H1 (cell line): Measurements from ENCODE around the gene ACY1. TPM values are rescaled to one million over a fixed set of nuclear protein-coding genes. Genes with fewer than 3 reads are reported as not detected.

Source experiments
- CTCF ChIA-PET: fragments of 300-600 bp; sonication (Branson Sonifier 250); formaldehyde crosslinking; loops from one replicate; lab custom pipeline; 2021; ENCODE audit not compliant: partially characterized antibody; lab: Charles Lee
- POLR2A ChIA-PET: fragments of 300-600 bp; sonication (Branson Sonifier 250); formaldehyde crosslinking; loops from one replicate; lab custom pipeline; 2021; ENCODE audit warnings: inconsistent platforms; ENCODE audit not compliant: partially characterized antibody; lab: Charles Lee
- DNase-seq, 2 experiments: peaks; one replicate each; pipeline versions ENCODE4 v3.0.0 to v3.0.0-alpha.2; 2010 to 2022; ENCODE audit warnings: low spot score in 2 of 2, low read depth in 1 of 2, mixed read lengths in 1 of 2
- FAIRE-seq: peaks from 2 replicates; lab custom pipeline; 2011; peaks lifted over from hg19 to GRCh38; lab: Jason Lieb, UNC
- H2AFZ ChIP-seq: 2 replicates; pipeline ENCODE4 v1.8.1; 2012; ENCODE audit warnings: low read length, inconsistent platforms
- H2AK5ac ChIP-seq: 2 replicates; pipeline ENCODE4 v1.6.1; 2013; ENCODE audit warnings: low read depth, low read length
- H2BK120ac ChIP-seq: replicated peaks from 2 replicates; pipeline ENCODE3; 2013; ENCODE audit warnings: low read depth, low read length, inconsistent platforms
- H2BK12ac ChIP-seq: 2 replicates; pipeline ENCODE4 v1.6.1; 2013; ENCODE audit warnings: low read depth, low read length
- H2BK15ac ChIP-seq: 2 replicates; pipeline ENCODE4 v1.6.1; 2013; ENCODE audit warnings: low read length
- H2BK20ac ChIP-seq: 2 replicates; pipeline ENCODE4 v1.6.1; 2013; ENCODE audit warnings: low read length
- H2BK5ac ChIP-seq: 2 replicates; pipeline ENCODE4 v1.6.1; 2013; ENCODE audit warnings: low read depth, low read length
- H3K14ac ChIP-seq: 2 replicates; pipeline ENCODE4 v1.6.1; 2013; ENCODE audit warnings: inconsistent platforms; ENCODE audit not compliant: insufficient read length
- H3K18ac ChIP-seq: 2 replicates; pipeline ENCODE4 v1.6.1; 2013; ENCODE audit warnings: low read length; ENCODE audit errors: extremely low read depth
- H3K23ac ChIP-seq: 2 replicates; pipeline ENCODE4 v1.6.1; 2013; ENCODE audit warnings: inconsistent platforms; ENCODE audit not compliant: insufficient read length
- H3K23me2 ChIP-seq: 2 replicates; pipeline ENCODE4 v1.6.1; 2013; ENCODE audit warnings: low read depth, low read length
- H3K27ac ChIP-seq: 2 replicates; pipeline ENCODE4 v1.6.1; 2011; ENCODE audit warnings: low read depth, low read length, inconsistent platforms
- H3K27me3 ChIP-seq, 4 experiments: replicated peaks in 1 of 4; 1 replicate in 1 of 4; 2 replicates in 3 of 4; pipeline versions ENCODE4 v1.6.1 to v1.8.1; 2011 to 2013; ENCODE audit warnings: low read length in 3 of 4, mild to moderate bottlenecking in 3 of 4, inconsistent platforms in 2 of 4, mixed read lengths in 2 of 4, moderate library complexity in 1 of 4; ENCODE audit not compliant: control insufficient read depth in 3 of 4, insufficient read depth in 3 of 4; ENCODE audit errors: extremely low read depth in 1 of 4
- H3K36me3 ChIP-seq, 4 experiments: 2 replicates each; pipeline versions ENCODE4 v1.6.1 to v1.8.1; 2011 to 2013; ENCODE audit warnings: mild to moderate bottlenecking in 4 of 4, low read length in 3 of 4, moderate library complexity in 2 of 4, control low read depth in 1 of 4, inconsistent platforms in 1 of 4; ENCODE audit not compliant: insufficient read depth in 4 of 4, control insufficient read depth in 2 of 4
- H3K4ac ChIP-seq: replicated peaks from 2 replicates; pipeline ENCODE3; 2013; ENCODE audit warnings: low read length, low read depth, mixed read lengths, inconsistent platforms; ENCODE audit not compliant: insufficient read length
- H3K4me1 ChIP-seq, 4 experiments: replicated peaks in 1 of 4; 1 replicate in 1 of 4; 2 replicates in 3 of 4; pipeline versions ENCODE4 v1.6.1 to v1.8.1; 2011 to 2013; ENCODE audit warnings: low read length in 3 of 4, inconsistent platforms in 2 of 4, mixed read lengths in 1 of 4; ENCODE audit not compliant: insufficient read depth in 4 of 4, control insufficient read depth in 3 of 4
- H3K4me2 ChIP-seq, 2 experiments: 2 replicates each; pipeline versions ENCODE4 v1.6.1 to v1.8.1; 2011 to 2013; ENCODE audit warnings: low read depth in 2 of 2, low read length in 2 of 2, control low read depth in 1 of 2, inconsistent platforms in 1 of 2, mild to moderate bottlenecking in 1 of 2; ENCODE audit not compliant: insufficient read depth in 1 of 2
- H3K4me3 ChIP-seq, 4 experiments: fragments of 200-600, 300-600 bp in 1 of 4; sonication (generic), shearing (Covaris generic), sonication (Bioruptor Twin) in 1 of 4; 2 replicates each; pipeline versions ENCODE4 v1.5.1 to v1.8.1; 2011 to 2016; ENCODE audit warnings: low read length in 4 of 4, low read depth in 3 of 4, control low read depth in 2 of 4, inconsistent platforms in 2 of 4, mild to moderate bottlenecking in 2 of 4, mixed read lengths in 1 of 4, moderate library complexity in 1 of 4; ENCODE audit not compliant: insufficient read depth in 2 of 4; ENCODE audit errors: extremely low read depth in 1 of 4
- H3K56ac ChIP-seq: replicated peaks from 2 replicates; pipeline ENCODE3; 2013; ENCODE audit warnings: low read depth, mild to moderate bottlenecking, mixed read lengths, low read length, inconsistent platforms; ENCODE audit not compliant: insufficient read length
- H3K79me1 ChIP-seq: 2 replicates; pipeline ENCODE4 v1.6.1; 2013; ENCODE audit warnings: low read depth, low read length, control low read depth
- H3K79me2 ChIP-seq, 2 experiments: 2 replicates each; pipeline versions ENCODE4 v1.6.1 to v1.8.1; 2012 to 2013; ENCODE audit warnings: low read length in 2 of 2, mild to moderate bottlenecking in 2 of 2, inconsistent platforms in 1 of 2; ENCODE audit not compliant: insufficient read depth in 2 of 2, control insufficient read depth in 1 of 2
- H3K9ac ChIP-seq, 4 experiments: replicated peaks in 1 of 4; 1 replicate in 1 of 4; 2 replicates in 3 of 4; pipeline versions ENCODE4 v1.6.1 to v1.8.1; 2011 to 2013; ENCODE audit warnings: low read depth in 3 of 4, low read length in 3 of 4, control low read depth in 2 of 4, mild to moderate bottlenecking in 2 of 4, moderate library complexity in 2 of 4, inconsistent platforms in 1 of 4; ENCODE audit errors: extremely low read depth in 1 of 4
- H3K9me3 ChIP-seq, 2 experiments: 2 replicates each; pipeline versions ENCODE4 v1.6.1 to v1.8.1; 2012 to 2013; ENCODE audit warnings: mild to moderate bottlenecking in 2 of 2, moderate library complexity in 2 of 2, control low read depth in 1 of 2, inconsistent platforms in 1 of 2, low read depth in 1 of 2, low read length in 1 of 2, mixed read lengths in 1 of 2; ENCODE audit not compliant: insufficient read depth in 2 of 2
- H4K20me1 ChIP-seq, 2 experiments: replicated peaks in 1 of 2; 2 replicates each; pipeline versions ENCODE3 to v1.8.1; 2011 to 2013; ENCODE audit warnings: inconsistent platforms in 2 of 2, low read length in 2 of 2, mild to moderate bottlenecking in 1 of 2; ENCODE audit not compliant: insufficient read depth in 2 of 2, control insufficient read depth in 1 of 2
- H4K5ac ChIP-seq: 2 replicates; pipeline ENCODE4 v1.6.1; 2013; ENCODE audit warnings: low read length, low read depth, mixed read lengths, inconsistent platforms; ENCODE audit not compliant: insufficient read length
- H4K8ac ChIP-seq: 2 replicates; pipeline ENCODE4 v1.8.0; 2013; ENCODE audit warnings: mild to moderate bottlenecking, moderate library complexity, low read length, inconsistent platforms; ENCODE audit not compliant: insufficient read depth; ENCODE audit errors: extremely low read depth
- H4K91ac ChIP-seq: replicated peaks from 2 replicates; pipeline ENCODE3; 2013; ENCODE audit warnings: low read length, mixed read lengths, inconsistent platforms; ENCODE audit not compliant: insufficient read length
- ASH2L ChIP-seq: fragments of 200-600, 300-600 bp; sonication (generic); IDR thresholded peaks from one replicate; pipeline ENCODE4 v1.7.1; 2017; ENCODE audit warnings: low read length
- BCL11A ChIP-seq, 2 experiments: IDR thresholded peaks; one replicate each; pipeline ENCODE4 v1.6.1; 2011; ENCODE audit warnings: low read depth in 2 of 2, low read length in 2 of 2, mild to moderate bottlenecking in 2 of 2
- CHD1 ChIP-seq: IDR thresholded peaks from 2 replicates; pipeline ENCODE4 v1.6.1; 2012; ENCODE audit warnings: low read depth, low read length, improper control_type of control experiment
- EZH2 ChIP-seq: fragments of 200-600 bp; sonication (generic); IDR thresholded peaks from 2 replicates; pipeline ENCODE4 v1.7.1; 2012; ENCODE audit warnings: low read depth, mild to moderate bottlenecking, moderate library complexity, low read length, inconsistent platforms; ENCODE audit not compliant: severe bottlenecking
- GTF2F1 ChIP-seq: IDR thresholded peaks from 2 replicates; pipeline ENCODE4 v1.6.1; 2012; ENCODE audit warnings: low read depth, low read length, improper control_type of control experiment, borderline replicate concordance
- JUN ChIP-seq: IDR thresholded peaks from 2 replicates; pipeline ENCODE4 v1.6.1; 2011; ENCODE audit warnings: low read depth, mild to moderate bottlenecking, improper control_type of control experiment, low read length
- JUND ChIP-seq: IDR thresholded peaks from 2 replicates; pipeline ENCODE4 v1.6.1; 2011; ENCODE audit warnings: mild to moderate bottlenecking, improper control_type of control experiment, low read length
- NRF1 ChIP-seq: IDR thresholded peaks from 2 replicates; pipeline ENCODE4 v1.6.1; 2011; ENCODE audit warnings: mild to moderate bottlenecking, low read depth, low read length, improper control_type of control experiment
- RFX5 ChIP-seq: IDR thresholded peaks from 2 replicates; pipeline ENCODE4 v1.6.1; 2011; ENCODE audit warnings: low read depth, low read length, improper control_type of control experiment, borderline replicate concordance
- SIRT6 ChIP-seq: IDR thresholded peaks from one replicate; pipeline ENCODE4 v1.7.1; 2012; ENCODE audit warnings: low read length, inconsistent platforms
- SIX5 ChIP-seq: IDR thresholded peaks from 2 replicates; pipeline ENCODE4 v1.6.1; 2011; ENCODE audit warnings: mild to moderate bottlenecking, low read depth, low read length
- ZNF274 ChIP-seq: IDR thresholded peaks from 2 replicates; pipeline ENCODE4 v1.7.0; 2012; ENCODE audit warnings: low read length, borderline replicate concordance; ENCODE audit errors: extremely low read depth
- WGBS, 2 experiments: shearing (Covaris generic) in 1 of 2; methylation state at CpG; one replicate each; pipeline versions ENCODE4 v1.1.6 to v1.1.7; 2013 to 2015; ENCODE audit warnings: low lambda C conversion rate in 2 of 2, mixed read lengths in 2 of 2, inconsistent platforms in 1 of 2, low coverage in 1 of 2, missing lambda C conversion rate in 1 of 2; ENCODE audit not compliant: insufficient replicate concordance in 2 of 2, insufficient coverage in 1 of 2, insufficient read length in 1 of 2; ENCODE audit errors: extremely low coverage in 1 of 2, missing lambda C conversion rate in 1 of 2; 5-methylcytosine and 5-hydroxymethylcytosine counted together
- polyA plus RNA-seq, 7 experiments: library from polyadenylated mRNA; depleted of rRNA in 3 of 7; stranded (reverse) in 5 of 7; unstranded in 2 of 7; fragments of >200 nt in 5 of 7; fragments of 200-250 nt in 2 of 7; gene quantifications; 1 replicate in 5 of 7; 2 replicates in 1 of 7; 4 replicates in 1 of 7; pipeline versions ENCODE4 v1.2.1 to v1.2.3, GENCODE V29; 2011 to 2013; ENCODE audit warnings: missing spikeins in 2 of 7, mixed read lengths in 2 of 7
- total RNA-seq: library from RNA; stranded (reverse); fragmentation: NEBNext Ultra II Directional; extraction: Animal tissue kit (Norgen Biotek cat#: 25700); gene quantifications from 2 replicates; pipeline ENCODE4 v1.2.1, GENCODE V29; 2021
- TF ChIP-seq, protein P1 (sequence below): IDR thresholded peaks from 2 replicates; pipeline ENCODE4 v1.6.1; 2011; ENCODE audit warnings: low read depth, mild to moderate bottlenecking, low read length; ENCODE audit not compliant: insufficient read depth

Gene ACY1
- total and polyA plus RNA-seq, 2 of the 8 experiments (the other 6 are each of a cell fraction or from before 2014, with no cell fraction given): 48.3 to 113 TPM

DNA sequence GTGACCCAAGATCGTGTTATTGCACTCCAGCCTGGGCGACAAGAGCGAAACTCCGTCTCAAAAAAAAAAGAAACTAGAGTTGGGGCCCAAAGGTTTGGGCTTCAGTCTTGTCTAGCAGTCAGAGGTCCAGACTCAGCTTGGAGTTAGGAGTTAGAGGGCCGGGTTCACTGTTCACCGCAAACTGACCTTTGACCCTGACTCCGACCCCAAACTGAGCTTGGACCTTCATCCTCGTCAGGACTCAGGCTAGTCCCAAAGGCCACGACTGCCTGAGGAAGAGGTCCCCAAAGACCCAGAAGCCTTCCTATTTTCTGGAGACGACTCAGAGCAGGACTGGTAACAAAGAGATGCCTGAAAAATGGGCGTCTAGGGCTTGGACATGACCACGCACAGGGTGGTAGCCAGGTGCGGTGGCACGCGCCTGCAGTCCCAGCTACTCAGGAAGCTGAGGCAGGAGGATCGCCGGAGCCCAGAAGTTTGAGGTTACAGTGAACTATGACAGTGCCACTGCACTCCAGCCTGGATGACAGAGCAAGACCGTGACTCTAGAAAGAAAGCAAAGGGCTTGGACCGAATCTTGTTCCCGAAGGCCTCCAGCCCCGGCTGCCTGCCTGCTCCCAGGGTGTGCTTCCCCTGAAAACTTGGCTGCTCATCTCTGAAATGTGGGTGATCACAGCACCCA, 35.1 kb downstream of the ACY1 start:
- Histone ChIP-seq H2BK15ac (no peak overlapping the region), H4K91ac (no peak overlapping the region), H3K36me3 (no peaks in the 10 kb centered on the region), H3K4ac (no peak overlapping the region), H4K5ac (no peak overlapping the region), H2BK20ac (no peak overlapping the region), H3K4me1 (peaks cover 0 to 5% (median 2%) of the 10 kb centered on the region in 4 experiments; a peak in 4 of 7 replicates), H3K9ac (no peak overlapping the region), H2AFZ (no peak overlapping the region), H3K56ac (no peak overlapping the region), H3K9me3 (no peaks in the 10 kb centered on the region), H3K18ac (no peak overlapping the region), H3K23ac (no peak overlapping the region), H4K8ac (peak overlapping the region; percentile 81; the same call in 1 of the 2 replicates), H3K4me3 (no peak overlapping the region), H4K20me1 (no peaks in the 10 kb centered on the region), H3K4me2 (no peak overlapping the region), H2BK120ac (no peak overlapping the region), H2AK5ac (no peak overlapping the region; the same call in 1 of the 2 replicates), H3K23me2 (peaks cover 1% of the 10 kb centered on the region; the same call in 1 of the 2 replicates), H3K27me3 (no peaks in the 10 kb centered on the region), H3K79me1 (no peaks in the 10 kb centered on the region), H2BK5ac (no peak overlapping the region), H2BK12ac (0 out of 2 replicates have a peak overlapping the region, but pooled peaks have one; percentile 5), H3K79me2 (no peaks in the 10 kb centered on the region), H3K14ac (no peak overlapping the region), H3K27ac (no peak overlapping the region)
- ChIA-PET CTCF (interaction anchor here (0.6 to 24.7 kb wide), 8 partner anchors 9 to 1467 kb away, joined by 3 to 984 read pairs (median 4); partner anchors contain the start of gene DUSP7), POLR2A (interaction anchor here (0.7 to 0.8 kb wide), 2 partner anchors 22 to 186 kb away, joined by 3 to 5 read pairs; no protein-coding TSS in a partner anchor)
- FAIRE-seq (no peak), DNase-seq (no peak)
- 88% methylated on average over 21 of the region's 21 CpGs; no CpG with 5 or more reads in 1 of the 2 experiments for WGBS, 2 experiments
- TF ChIP-seq ASH2L: no peak
- no peak for TF ChIP-seq SIX5
- TF ChIP-seq CHD1: no peak
- TF ChIP-seq GTF2F1: no peak
- TF ChIP-seq EZH2: no peak
- no peak for TF ChIP-seq BCL11A (IDR thresholded peaks at IDR 0.05; ENCODE audit: low read depth in 2 of 2, low read length in 2 of 2)
- TF ChIP-seq ZNF274: no peak
- TF ChIP-seq RFX5: no peak
- TF ChIP-seq NRF1: no peak
- TF ChIP-seq SIRT6: no peak
- no peak for TF ChIP-seq JUND
- TF ChIP-seq, protein P1, sequence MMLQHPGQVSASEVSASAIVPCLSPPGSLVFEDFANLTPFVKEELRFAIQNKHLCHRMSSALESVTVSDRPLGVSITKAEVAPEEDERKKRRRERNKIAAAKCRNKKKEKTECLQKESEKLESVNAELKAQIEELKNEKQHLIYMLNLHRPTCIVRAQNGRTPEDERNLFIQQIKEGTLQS: no peak
- no peak for TF ChIP-seq JUN
